ENCODE results near the gene MTA3.

Gene MTA3

DNA sequence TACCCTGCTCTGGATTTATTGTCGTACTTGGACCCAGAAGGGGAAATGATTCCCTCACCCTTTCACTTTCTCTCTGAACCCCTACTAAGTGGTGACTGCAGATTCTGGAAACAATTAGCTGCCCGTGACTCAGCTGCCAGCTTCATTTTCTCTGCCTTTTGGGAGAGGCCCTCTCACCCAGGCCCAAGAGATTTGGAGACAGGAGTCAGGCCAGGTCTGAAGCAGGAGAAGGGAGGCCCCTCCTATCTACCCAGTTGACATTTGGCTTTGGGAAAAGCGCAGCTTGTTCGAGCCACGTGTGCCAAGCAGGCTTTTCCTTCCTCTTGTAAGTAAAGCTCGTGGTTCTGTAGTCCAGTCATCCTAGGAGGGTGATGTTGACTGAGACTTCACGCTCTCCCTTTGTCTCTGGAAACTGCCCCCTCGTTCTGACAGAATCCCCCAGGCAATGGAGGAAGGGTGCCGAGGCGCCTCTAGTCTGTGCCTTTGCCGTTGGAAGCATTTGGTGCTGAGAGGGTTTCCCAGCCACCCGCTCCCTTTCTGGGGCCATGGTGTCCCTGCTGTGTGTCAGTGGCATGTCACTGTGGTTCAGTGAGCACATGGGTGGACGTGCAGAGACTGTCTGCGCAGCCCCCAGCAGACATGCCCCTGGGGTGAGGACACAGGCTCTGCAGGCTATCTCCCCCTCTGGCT lies 186.9 kb downstream of the MTA3 start:
- FAIRE-seq: no peak
- no peak for DNase-seq (ENCODE audit: insufficient read length, low spot score)

DNA sequence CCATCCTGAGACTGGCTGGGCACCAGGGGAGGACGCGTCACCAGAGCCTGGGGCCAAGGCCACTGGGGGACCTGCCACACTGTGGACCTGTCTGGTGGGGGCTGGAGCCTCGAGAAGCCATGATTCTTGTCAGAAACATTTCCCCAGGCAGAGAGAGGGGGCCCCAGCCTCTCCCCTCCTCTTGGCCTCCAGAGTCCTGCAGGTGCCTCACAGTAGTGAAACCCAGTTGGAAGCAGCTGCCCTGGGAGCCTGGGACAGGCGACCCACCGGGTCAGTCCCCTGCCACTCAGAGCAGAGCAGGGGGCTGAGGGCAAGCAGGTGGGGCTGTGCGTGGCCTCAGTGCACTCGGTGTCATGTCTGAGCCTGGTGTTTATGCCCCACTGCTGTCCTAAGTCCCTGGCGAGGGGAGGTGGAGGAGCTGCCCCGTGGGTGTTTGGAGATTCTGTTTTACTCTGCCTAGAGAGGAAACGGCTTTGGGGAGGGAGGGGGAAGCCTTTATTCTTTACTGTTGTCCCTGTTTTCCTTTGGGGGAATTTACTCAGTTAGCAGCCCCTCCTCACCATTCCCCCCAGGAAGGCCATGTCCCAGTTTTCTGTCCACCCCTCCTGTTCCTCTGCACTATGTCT lies 187.8 kb downstream of the MTA3 start:
- DNase-seq (ENCODE audit: insufficient read length, low spot score): no peak
- no peak for FAIRE-seq

GRCh38 chr2:42756966-42757513 lies 188.6 kb downstream of the MTA3 start:
- DNase-seq (ENCODE audit: insufficient read length, low spot score): no peak
- FAIRE-seq: no peak

DNA sequence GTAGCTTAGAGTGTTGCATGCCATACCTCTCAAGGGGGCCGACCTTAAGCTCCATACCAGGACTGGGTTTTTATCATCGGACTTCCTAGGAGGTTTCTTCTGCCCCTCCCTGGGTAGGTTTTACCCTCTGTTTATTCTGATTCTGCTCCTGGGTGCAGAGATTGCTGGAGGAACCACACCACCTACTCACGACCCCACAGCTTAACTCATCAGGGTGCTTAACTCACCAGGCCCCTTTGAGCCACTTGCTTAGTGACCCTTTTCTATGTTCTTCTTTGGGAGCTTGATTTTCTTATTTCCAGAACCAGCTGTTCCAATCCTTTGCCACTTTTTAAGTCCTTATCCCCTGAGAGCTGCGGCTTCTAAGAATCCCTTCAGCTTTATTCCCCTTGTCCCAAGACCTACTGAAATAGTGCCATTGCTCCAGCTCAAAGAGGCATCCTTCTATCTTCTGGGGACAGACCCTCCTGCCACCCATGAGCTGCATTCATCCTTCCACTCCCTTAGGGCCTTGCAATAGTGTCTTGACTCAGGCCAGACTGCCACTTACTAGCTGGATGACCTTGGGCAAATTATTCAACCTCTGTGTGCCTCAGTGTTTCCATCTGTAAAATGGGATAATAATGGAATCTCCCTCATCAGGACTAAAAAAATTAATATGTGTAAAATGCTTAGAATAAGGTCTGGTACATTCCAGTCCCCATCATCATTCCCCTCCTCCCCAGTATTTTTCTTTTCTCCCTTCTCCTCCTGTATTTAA lies 189.7 kb downstream of the MTA3 start:
- no peak for FAIRE-seq

DNA sequence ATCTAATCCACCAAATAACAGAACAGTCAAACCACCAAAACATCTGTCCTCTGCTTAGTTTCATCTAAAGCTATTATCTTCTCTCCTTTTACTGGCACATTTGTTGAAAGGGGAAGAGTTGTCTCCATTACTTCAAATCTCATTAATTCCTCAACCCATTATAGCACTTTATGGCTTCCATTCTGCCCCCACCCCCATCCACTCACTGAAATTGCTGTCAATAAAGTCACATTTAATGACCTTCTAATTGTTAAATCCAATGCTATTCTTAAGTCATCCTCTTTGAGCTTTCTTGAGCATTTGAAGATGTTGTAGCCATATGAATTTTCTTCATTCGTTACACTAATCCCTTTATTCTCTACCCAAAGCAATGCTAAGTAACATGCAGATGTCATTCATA lies 190.3 kb downstream of the MTA3 start:
- no peak for FAIRE-seq

More for the DNA sequence above, 189.7 kb downstream of the MTA3 start:
- no peak for DNase-seq (ENCODE audit: insufficient read length, low spot score)

DNA sequence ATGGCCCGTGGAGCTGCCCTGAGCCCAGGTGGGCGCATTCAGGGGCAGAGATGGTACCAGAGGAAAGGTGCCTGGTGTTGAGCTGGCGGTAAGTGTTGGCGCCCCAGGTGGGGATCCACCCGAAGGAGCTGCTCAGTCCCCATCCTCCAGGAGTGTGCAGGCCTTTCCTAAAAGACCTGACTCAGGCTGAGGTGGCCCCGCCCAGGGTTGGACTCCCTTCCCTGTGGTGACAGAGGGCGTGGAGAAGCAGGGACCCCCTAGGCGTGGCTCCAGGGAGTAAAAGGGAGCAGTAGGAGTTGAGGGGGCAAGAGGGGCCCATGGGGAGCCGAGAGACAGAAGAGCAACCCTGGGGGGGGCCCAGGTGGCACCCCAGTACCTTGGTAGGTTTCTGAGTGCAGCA lies 193.1 kb downstream of the MTA3 start:
- FAIRE-seq: no peak

More for the DNA sequence above, 190.3 kb downstream of the MTA3 start:
- DNase-seq (ENCODE audit: insufficient read length, low spot score): no peak

DNA sequence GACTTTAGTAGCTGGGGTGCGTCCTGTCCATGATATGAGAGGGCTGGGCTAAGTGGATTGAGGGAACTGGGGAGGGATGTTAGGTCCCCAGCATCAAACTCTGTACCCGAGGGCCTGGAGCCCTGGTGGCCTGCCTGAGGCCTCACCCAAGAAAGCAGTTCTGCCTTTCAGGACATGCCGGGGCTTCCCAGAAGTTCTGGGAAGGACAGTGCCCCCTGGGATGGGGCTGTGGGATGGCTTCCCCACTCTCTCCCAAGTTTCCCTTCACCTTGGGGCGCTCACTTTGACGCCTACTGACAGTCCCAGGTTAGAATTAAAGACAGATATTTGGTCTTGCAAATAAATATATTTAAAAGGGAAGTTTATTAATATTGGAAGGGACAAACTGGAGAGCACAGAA lies 193.7 kb downstream of the MTA3 start:
- DNase-seq (ENCODE audit: insufficient read length, low spot score) (no peak), FAIRE-seq (no peak)

More for the DNA sequence above, 193.1 kb downstream of the MTA3 start:
- DNase-seq (ENCODE audit: insufficient read length, low spot score): no peak

GRCh38 chr2:42762823-42763804 lies 194.7 kb downstream of the MTA3 start:
- no peak for FAIRE-seq
- no peak for DNase-seq (ENCODE audit: insufficient read length, low spot score)

DNA sequence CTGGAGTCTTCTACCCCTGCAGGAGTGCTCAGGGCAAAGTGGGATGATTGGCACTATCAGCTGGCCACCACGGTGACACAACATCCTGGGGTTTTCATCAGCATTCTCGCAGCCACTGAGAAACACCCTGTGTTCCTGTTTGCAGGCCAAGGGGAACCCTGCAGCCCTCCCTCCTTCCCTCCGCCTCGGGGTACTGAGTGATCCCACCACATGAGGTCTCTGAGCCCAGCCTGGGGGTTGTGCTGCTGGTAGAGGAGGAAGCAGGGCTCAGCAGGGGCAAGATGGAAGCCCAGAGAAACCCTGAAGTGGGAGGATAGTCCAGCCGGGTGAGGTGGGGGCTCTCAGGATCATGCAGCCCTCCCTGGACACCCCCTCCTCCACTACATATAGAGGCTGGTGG lies 195.7 kb downstream of the MTA3 start, which contains the start of gene OXER1:
OXER1 (minus strand) TSS at position 40 of the 400 bp plus-strand sequence. CDS start 73 bp downstream, outside the sequence.
- FAIRE-seq (no peak), DNase-seq (ENCODE audit: insufficient read length, low spot score) (no peak)

DNA sequence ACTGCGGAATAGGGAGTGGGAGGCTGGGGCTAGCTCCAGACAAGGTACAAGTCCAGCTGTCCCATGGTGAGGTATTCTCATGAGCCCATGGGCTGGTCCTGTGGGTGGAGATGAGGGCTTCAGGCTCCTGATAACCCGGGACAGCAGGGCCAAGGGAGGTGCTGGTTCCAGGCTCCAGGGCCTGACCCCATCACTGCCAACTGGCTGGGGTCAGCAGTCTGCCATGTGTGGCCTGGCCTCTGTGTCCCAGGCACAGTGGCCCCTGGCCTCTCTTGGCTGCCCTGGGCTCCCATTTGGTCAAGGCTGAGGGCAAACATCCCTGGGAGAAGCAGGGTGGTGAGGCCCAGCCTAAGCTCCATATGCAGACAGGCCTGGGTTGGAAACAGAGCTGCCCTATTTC lies 196.5 kb downstream of the MTA3 start:
- FAIRE-seq (no peak), DNase-seq (ENCODE audit: insufficient read length, low spot score) (no peak)

DNA sequence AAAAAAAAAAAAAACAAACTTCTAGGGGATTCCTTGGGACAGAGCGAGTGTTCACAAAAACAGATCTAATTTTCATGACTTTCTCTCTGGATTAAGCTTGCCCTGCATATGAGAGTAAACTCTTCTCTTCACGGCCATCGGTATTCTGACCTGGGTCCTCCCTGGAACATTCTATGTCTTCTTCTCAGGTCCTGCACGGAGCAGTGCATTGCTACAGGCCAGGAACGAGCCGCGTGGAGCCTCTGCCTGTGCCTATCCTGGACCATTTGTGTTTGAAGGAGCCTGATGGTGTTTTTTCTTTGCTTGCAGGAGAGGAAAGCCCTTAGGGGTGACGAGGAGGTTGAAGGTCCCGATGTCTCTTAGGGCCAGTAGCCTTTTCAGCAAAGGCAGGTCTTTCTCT lies 197.3 kb downstream of the MTA3 start:
- no peak for FAIRE-seq

DNA sequence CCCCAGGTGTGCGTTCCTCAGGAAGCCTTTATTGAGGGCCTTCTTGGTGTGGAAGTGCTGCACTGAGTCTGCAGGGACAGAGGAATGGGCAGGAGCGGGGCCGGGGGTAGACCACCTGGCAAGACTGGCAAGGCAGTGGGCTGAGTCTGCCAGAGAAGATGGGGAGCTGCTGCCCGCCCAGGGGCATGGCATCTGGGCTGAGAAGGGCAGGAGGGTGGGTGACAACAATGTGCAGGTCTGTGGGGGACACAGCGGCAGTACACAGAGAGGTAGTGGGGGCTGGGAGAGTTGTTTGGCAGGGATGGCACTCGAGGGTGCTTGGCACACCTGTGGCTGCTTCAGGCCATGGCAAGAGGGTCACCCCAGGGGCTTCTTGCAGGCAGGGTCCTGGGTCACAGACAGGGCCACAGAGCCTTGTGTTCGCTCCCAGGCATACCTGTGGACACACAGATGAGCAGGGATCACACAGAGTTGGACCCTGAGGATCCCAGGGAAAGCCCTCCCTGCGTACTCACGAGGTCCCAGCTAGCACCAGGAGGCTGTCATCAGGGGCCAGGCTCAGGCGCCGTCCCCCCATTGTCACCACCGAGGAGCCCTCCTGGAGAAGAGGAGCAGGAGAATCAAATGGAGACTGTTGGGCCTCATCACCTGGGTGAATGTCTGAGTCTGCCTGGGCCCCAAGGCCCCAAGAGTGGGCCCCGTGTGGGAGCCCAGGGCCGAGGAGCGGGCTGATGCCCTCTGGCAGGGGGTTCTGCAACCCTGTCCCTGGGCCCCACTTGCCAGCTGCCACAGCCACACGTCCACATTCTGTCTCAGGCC lies 198.9 kb downstream of the MTA3 start:
- FAIRE-seq (no peak), DNase-seq (ENCODE audit: insufficient read length, low spot score) (no peak)

More for the DNA sequence above, 197.3 kb downstream of the MTA3 start:
- no peak for DNase-seq (ENCODE audit: insufficient read length, low spot score)

DNA sequence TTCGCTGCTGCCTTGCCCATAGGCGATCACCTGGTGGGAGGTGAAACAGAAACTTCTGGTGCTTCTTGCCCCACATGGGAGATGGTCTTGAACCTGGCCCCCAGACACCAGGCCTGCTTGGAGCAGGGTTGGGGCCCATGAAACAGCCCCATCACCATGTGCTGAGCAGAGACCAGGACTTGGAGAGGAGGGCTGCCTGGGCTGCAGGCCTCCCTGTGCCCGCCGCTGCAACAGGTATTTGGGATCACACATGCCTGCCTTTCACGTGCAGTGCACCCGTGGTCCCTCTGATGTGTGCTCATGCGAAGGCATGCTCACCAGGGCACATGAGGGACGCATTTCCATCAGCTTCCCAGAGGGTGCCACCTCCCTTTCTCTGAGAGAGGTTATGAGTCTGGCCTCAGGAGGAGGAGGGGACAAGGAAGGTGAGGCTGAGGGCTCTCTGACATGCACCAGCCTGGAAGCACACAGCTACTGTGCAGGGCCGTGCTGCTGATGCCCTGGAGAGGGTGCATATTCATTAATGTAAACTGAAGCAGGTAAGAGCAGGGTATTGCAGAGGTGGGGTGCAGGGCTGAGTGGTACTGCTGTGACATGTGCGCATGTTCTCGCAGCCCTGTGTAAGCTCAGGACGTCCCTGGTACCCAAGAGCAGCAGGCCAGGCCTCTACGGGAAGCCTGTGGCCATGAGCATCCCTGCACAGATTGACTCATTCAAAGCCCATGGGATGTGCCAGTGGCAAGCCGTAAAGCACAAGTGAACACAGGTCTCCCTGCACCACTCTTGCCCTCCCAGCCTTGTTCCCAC lies 199.7 kb downstream of the MTA3 start:
- DNase-seq (ENCODE audit: insufficient read length, low spot score) (no peak), FAIRE-seq (no peak)

DNA sequence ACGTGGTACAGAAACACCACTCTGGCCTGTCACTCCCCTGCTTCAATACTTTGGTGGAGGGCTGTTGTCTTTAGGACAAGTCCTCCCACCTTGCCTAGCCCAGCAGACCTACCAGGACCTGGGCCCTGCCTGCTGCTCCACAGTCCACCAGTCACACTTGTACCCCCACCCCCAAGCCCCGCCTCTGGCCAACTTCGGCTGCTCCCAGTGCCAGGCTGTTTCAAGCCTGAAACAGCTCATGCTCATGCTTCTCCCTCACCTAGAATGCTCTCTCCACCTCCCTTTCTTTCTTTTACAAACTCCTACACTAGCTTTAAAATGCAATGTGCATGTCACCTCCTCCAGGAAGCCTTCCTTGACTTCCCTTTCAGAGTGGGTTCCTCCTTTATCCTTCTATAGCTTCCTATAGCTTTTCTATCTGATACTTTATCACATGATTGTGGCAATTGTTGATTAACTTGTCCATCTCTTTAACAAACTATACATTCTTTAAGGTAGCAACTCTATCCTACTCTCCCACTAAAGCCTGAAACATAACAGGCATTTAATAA lies 200.3 kb downstream of the MTA3 start:
- no peak for DNase-seq (ENCODE audit: insufficient read length, low spot score)
- FAIRE-seq: no peak

- DNase-seq (ENCODE audit: insufficient read length, low spot score): no peak
- no peak for FAIRE-seq
These were observed 201.3 kb downstream of the MTA3 start for GRCh38 chr2:42769583-42770287.

GRCh38 chr2:42770288-42771131 lies 202.1 kb downstream of the MTA3 start:
- FAIRE-seq (no peak), DNase-seq (ENCODE audit: insufficient read length, low spot score) (no peak)

Data from GM19239 (cell line).